Measurements from ENCODE around the gene CHRM4. TPM values are rescaled to one million over a fixed set of nuclear protein-coding genes. Genes with fewer than 3 reads are reported as not detected.

The CHRM4 gene
- total RNA-seq, 1 experiment from 2014 or later, result 0.31 TPM

DNA sequence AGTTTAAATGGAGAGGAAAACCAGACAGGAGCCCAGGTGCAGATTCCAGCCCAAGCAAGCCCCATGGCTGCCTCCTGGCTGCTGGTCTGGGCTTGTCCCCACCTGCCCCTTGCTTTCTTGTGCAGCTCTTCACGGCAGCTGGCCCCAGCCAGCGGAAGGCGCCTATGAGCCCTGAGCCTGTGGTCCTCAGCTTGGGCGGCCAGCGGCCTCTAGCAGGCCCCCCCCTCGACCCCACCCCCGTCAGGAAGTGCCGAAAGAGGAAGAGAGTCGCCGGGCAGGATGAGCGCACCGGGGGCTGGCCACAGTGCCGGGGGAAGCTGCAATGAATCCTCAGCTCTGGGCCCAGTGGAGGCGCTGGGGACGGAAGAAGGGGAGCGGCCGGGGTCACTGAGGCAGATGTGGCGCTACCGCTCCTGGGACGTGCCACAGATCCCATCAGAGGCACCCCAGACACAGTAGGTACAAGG is 46.4 kb downstream of the CHRM4 start:
- POLR2A ChIA-PET (ENCODE audit: unreplicated experiment), result interaction anchor here (0.6 kb wide), 1 partner anchor 11 kb away, joined by 29 read pairs; no protein-coding TSS in a partner anchor
- no peak for DNase-seq
- CTCF ChIA-PET, result interaction anchor here (0.6 to 0.8 kb wide), 3 partner anchors 9 to 67 kb away, joined by 3 to 6 read pairs (median 3); no protein-coding TSS in a partner anchor
- Histone ChIP-seq H3F3A (ENCODE audit: insufficient read depth, low read depth) (peaks cover under 1% of the 10 kb centered on the region; the same call in 1 of the 2 replicates), H3K9me3 (ENCODE audit: insufficient read depth, low read depth) (no peaks in the 10 kb centered on the region), H3K4me1 (replicated peaks; ENCODE audit: insufficient read depth) (peaks cover 42% of the 10 kb centered on the region), H3K79me2 (ENCODE audit: low read depth) (peaks cover 26% of the 10 kb centered on the region), H2AFZ (no peak overlapping the region), H3K4me2 (no peak overlapping the region), H3K36me3 (ENCODE audit: low read depth) (no peaks in the 10 kb centered on the region), H3K9me2 (ENCODE audit: insufficient read depth) (no peaks in the 10 kb centered on the region), H3K27ac (no peak overlapping the region), H3K27me3 (ENCODE audit: insufficient read depth, low read depth) (no peaks in the 10 kb centered on the region), H3K4me3 (no peak overlapping the region), H4K20me1 (ENCODE audit: insufficient read depth) (peaks cover 8% of the 10 kb centered on the region; the same call in 1 of the 2 replicates)
- intact Hi-C loops (cut with micrococcal nuclease; ENCODE audit: unreplicated experiment), result loop anchor here (10.0 kb wide), 1 partner anchor 220 kb away; the partner anchor contains the start of gene PHF21A
- TF ChIP-seq CTCF (conservative IDR thresholded peaks at IDR 0.05) (no peak), EZH2 (IDR thresholded peaks at IDR 0.05; ENCODE audit: low read depth) (no peak)
- BruUV-seq (replicated peaks), result no TSS peak

DNA sequence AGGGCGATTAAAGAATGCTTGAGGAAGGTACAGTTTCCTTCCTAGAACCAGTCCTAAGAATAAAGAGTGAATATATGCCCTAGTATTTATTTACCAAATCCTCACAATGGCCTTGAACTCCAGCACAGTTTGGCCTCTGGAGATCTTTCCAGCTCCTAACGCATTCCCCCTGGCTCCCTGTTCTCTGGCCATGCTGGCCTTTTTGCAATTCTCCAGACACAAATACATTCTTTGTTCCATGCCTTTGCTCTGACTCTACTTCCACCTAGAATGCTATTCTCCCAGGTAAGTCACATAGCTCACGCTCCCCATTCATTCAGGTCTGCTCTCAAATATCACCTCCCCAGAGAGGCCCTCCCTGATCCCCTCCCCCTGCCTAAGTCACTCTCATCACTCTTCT is 48.1 kb downstream of the CHRM4 start:
- TF ChIP-seq CTCF (conservative IDR thresholded peaks at IDR 0.05) (no peak), EZH2 (IDR thresholded peaks at IDR 0.05; ENCODE audit: low read depth) (no peak)
- ChIA-PET POLR2A (ENCODE audit: unreplicated experiment) (interaction anchor here (0.6 to 0.7 kb wide), 2 partner anchors 9 to 590 kb away, joined by 3 to 5 read pairs; no protein-coding TSS in a partner anchor), CTCF (interaction anchor here (0.7 kb wide), 1 partner anchor 146 kb away, joined by 3 read pairs; no protein-coding TSS in a partner anchor)
- Histone ChIP-seq H3K4me3 (no peak overlapping the region), H3K79me2 (ENCODE audit: low read depth) (peaks cover 9% of the 10 kb centered on the region), H3K27ac (no peak overlapping the region), H3K4me1 (replicated peaks; ENCODE audit: insufficient read depth) (peaks cover 46% of the 10 kb centered on the region), H3K27me3 (ENCODE audit: insufficient read depth, low read depth) (no peaks in the 10 kb centered on the region), H3K9me2 (ENCODE audit: insufficient read depth) (no peaks in the 10 kb centered on the region), H3F3A (ENCODE audit: insufficient read depth, low read depth) (peaks cover 17% of the 10 kb centered on the region), H3K4me2 (no peak overlapping the region), H2AFZ (no peak overlapping the region), H4K20me1 (ENCODE audit: insufficient read depth) (peaks cover 1% of the 10 kb centered on the region; the same call in 1 of the 2 replicates), H3K36me3 (ENCODE audit: low read depth) (no peaks in the 10 kb centered on the region), H3K9me3 (ENCODE audit: insufficient read depth, low read depth) (no peaks in the 10 kb centered on the region)
- no TSS peak for BruUV-seq (replicated peaks)
- DNase-seq, result no peak
- intact Hi-C loops (cut with micrococcal nuclease; ENCODE audit: unreplicated experiment), result loop anchor here (10.0 kb wide), 1 partner anchor 219 kb away; the partner anchor contains the start of gene PHF21A

DNA sequence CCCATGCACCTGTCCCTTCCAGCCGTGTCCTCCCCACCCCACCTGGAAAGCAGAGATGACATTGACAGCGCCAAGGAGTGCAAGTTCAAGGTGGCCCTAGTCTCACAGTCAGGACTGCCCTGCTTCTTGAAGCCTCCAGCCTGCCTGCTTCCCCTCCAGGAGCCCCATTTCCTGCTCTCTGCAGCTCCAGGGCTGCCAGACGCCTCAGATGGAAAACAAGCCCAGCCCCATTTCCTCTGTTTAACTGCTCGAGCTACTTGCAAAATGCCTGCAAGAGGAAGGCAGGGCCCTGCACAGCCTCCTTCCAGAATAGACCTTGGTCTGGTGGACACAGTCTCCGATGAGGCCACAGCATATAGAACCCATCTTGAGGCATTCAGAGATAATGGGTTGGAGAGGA is 49.3 kb downstream of the CHRM4 start:
- Histone ChIP-seq H3K4me2 (no peak overlapping the region), H3K79me2 (ENCODE audit: low read depth) (no peaks in the 10 kb centered on the region), H3K4me3 (no peak overlapping the region), H4K20me1 (ENCODE audit: insufficient read depth) (no peaks in the 10 kb centered on the region), H3F3A (ENCODE audit: insufficient read depth, low read depth) (peaks cover 30% of the 10 kb centered on the region), H3K36me3 (ENCODE audit: low read depth) (no peaks in the 10 kb centered on the region), H3K27ac (no peak overlapping the region), H3K4me1 (replicated peaks; ENCODE audit: insufficient read depth) (peaks cover 54% of the 10 kb centered on the region), H3K9me3 (ENCODE audit: insufficient read depth, low read depth) (no peaks in the 10 kb centered on the region), H3K9me2 (ENCODE audit: insufficient read depth) (no peaks in the 10 kb centered on the region), H2AFZ (no peak overlapping the region), H3K27me3 (ENCODE audit: insufficient read depth, low read depth) (no peaks in the 10 kb centered on the region)
- CTCF ChIA-PET, result no interaction called here
- POLR2A ChIA-PET (ENCODE audit: unreplicated experiment), result no interaction called here
- DNase-seq, result no peak
- no peak for TF ChIP-seq CTCF (conservative IDR thresholded peaks at IDR 0.05)
- TF ChIP-seq EZH2 (IDR thresholded peaks at IDR 0.05; ENCODE audit: low read depth), result no peak
- intact Hi-C loops (cut with micrococcal nuclease; ENCODE audit: unreplicated experiment), result loop anchor here (10.0 kb wide), 1 partner anchor 217 kb away; the partner anchor contains the start of gene PHF21A
- BruUV-seq (replicated peaks), result no TSS peak

Data from PC-9 (cell line).